Stimulated activated CD4-positive, alpha-beta T cell treated with anti-CD3 and anti-CD28 coated beads, Interleukin-15, amount 100 ng/mL, for 1 hour (primary cell): ENCODE results near the gene MTA2.

Experiments used
- DNase-seq, 2 donors: peaks; one replicate each; pipeline ENCODE4 v3.0.0-alpha.2; 2020; ENCODE audit warnings: low read depth in 1 of 2, low spot score in 1 of 2

Gene MTA2

GRCh38 chr11:62612366-62613290 is 11.0 kb upstream of the MTA2 start, which contains the start of the genes EML3 and ROM1:
TSS of gene EML3 (minus strand) at chr11:62612775. CDS start at chr11:62612457, 318 bp downstream.
TSS of gene ROM1 (plus strand) at chr11:62613257. CDS start at chr11:62613282, 25 bp downstream.
- peak; percentile 78 to 83 for DNase-seq

- DNase-seq = peak in 1 of 2 donors; percentile 38
These were observed 10.2 kb upstream of the MTA2 start for GRCh38 chr11:62611705-62612365.

GRCh38 chr11:62610814-62611704 is 9.4 kb upstream of the MTA2 start:
- no peak for DNase-seq

GRCh38 chr11:62610403-62610802 is 8.7 kb upstream of the MTA2 start:
- no peak for DNase-seq

GRCh38 chr11:62608776-62609175 is 7.1 kb upstream of the MTA2 start:
- no peak for DNase-seq

- no peak for DNase-seq
These were observed 6.0 kb upstream of the MTA2 start for GRCh38 chr11:62607714-62608113.

- no peak for DNase-seq
These were observed 4.2 kb upstream of the MTA2 start for GRCh38 chr11:62605902-62606301.

GRCh38 chr11:62605467-62605866 is 3.8 kb upstream of the MTA2 start:
- no peak for DNase-seq

- no peak for DNase-seq
These were observed 2.9 kb upstream of the MTA2 start for GRCh38 chr11:62604460-62605120.

- no peak for DNase-seq
These were observed 2.2 kb upstream of the MTA2 start for GRCh38 chr11:62603776-62604299.

- DNase-seq = no peak
These were observed 1.4 kb upstream of the MTA2 start for GRCh38 chr11:62603072-62603408.

GRCh38 chr11:62602141-62603071 is 741 bp upstream of the MTA2 start:
- no peak for DNase-seq

GRCh38 chr11:62601122-62601371 is 618 bp downstream of the MTA2 start:
- DNase-seq = peak; percentile 18 to 35

- DNase-seq = no peak
These were observed 1.1 kb downstream of the MTA2 start for GRCh38 chr11:62600367-62601121.

- no peak for DNase-seq
These were observed 1.8 kb downstream of the MTA2 start for GRCh38 chr11:62599901-62600300.

GRCh38 chr11:62599069-62599696 is 2.5 kb downstream of the MTA2 start:
- DNase-seq = peak; percentile 83 to 91

- DNase-seq = no peak
These were observed 6.5 kb downstream of the MTA2 start for GRCh38 chr11:62595124-62595523.

GRCh38 chr11:62593434-62594044 is 8.1 kb downstream of the MTA2 start:
- peak; percentile 50 to 58 for DNase-seq
